Endothelial cell of umbilical vein (primary cell): Measurements from ENCODE around the gene PBX3. TPM values are rescaled to one million over a fixed set of nuclear protein-coding genes. Genes with fewer than 3 reads are reported as not detected.

Experiments
- BruUV-seq: library from RNA; stranded (reverse); fragments of 400-500 nt; replicated peaks from 2 replicates; lab custom pipeline; 2021; lab: Mats Ljungman, UMichigan
- CTCF ChIA-PET: fragments of 300-600, 350-600 bp; sonication (Branson Sonifier 250); formaldehyde crosslinking; loops from one replicate; lab custom pipeline; 2021; ENCODE audit warnings: antibody characterized with exemption, inconsistent platforms; lab: Charles Lee
- POLR2A ChIA-PET: fragments of 300-600, 350-600 bp; sonication (Branson Sonifier 250); formaldehyde crosslinking; loops from one replicate; lab custom pipeline; 2021; ENCODE audit warnings: antibody characterized with exemption, inconsistent platforms; lab: Charles Lee
- DNase-seq: peaks from one replicate; pipeline ENCODE4 v3.0.0-alpha.2; 2011; ENCODE audit warnings: low read depth, low spot score
- FAIRE-seq: peaks from 2 replicates; lab custom pipeline; 2011; peaks lifted over from hg19 to GRCh38; lab: Jason Lieb, UNC
- H2AFZ ChIP-seq: 2 replicates; pipeline ENCODE4 v1.6.0; 2012; ENCODE audit warnings: low read depth, low read length, control low read depth, inconsistent platforms
- H3K27ac ChIP-seq: 2 replicates; pipeline ENCODE4 v1.5.1; 2011; ENCODE audit warnings: low read depth, mild to moderate bottlenecking, control low read depth, low read length, moderate library complexity; ENCODE audit not compliant: insufficient read depth
- H3K27me3 ChIP-seq, 2 experiments: 2 replicates each; pipeline versions ENCODE4 v1.6.0 to v1.6.1; 2011; ENCODE audit warnings: low read length in 2 of 2, mixed read lengths in 1 of 2; ENCODE audit not compliant: control insufficient read depth in 2 of 2, insufficient read depth in 2 of 2
- H3K36me3 ChIP-seq, 2 experiments: 2 replicates in 1 of 2; 3 replicates in 1 of 2; pipeline ENCODE4 v1.5.1; 2011; ENCODE audit warnings: low read length in 2 of 2, mild to moderate bottlenecking in 1 of 2, moderate library complexity in 1 of 2; ENCODE audit not compliant: control insufficient read depth in 2 of 2, insufficient read depth in 2 of 2; ENCODE audit errors: extremely low read depth in 1 of 2
- H3K4me1 ChIP-seq: 3 replicates; pipeline ENCODE4 v1.5.1; 2011; ENCODE audit warnings: mild to moderate bottlenecking, low read length; ENCODE audit not compliant: control insufficient read depth, insufficient read depth; ENCODE audit errors: extremely low read depth
- H3K4me2 ChIP-seq: 2 replicates; pipeline ENCODE4 v1.6.1; 2011; ENCODE audit warnings: low read length, control low read depth, mixed read lengths; ENCODE audit not compliant: insufficient read depth
- H3K4me3 ChIP-seq, 3 experiments: fragments of 200-600 bp in 1 of 3; sonication (generic), shearing (Covaris generic) in 1 of 3; replicated peaks in 1 of 3; 2 replicates each; pipeline ENCODE4 v1.5.1; 2011 to 2016; ENCODE audit warnings: control low read depth in 3 of 3, low read length in 3 of 3, mild to moderate bottlenecking in 2 of 3, inconsistent platforms in 1 of 3, low read depth in 1 of 3, moderate library complexity in 1 of 3; ENCODE audit not compliant: insufficient read depth in 1 of 3
- H3K79me2 ChIP-seq: 2 replicates; pipeline ENCODE4 v1.6.0; 2012; ENCODE audit warnings: low read length, inconsistent platforms; ENCODE audit not compliant: control insufficient read depth, insufficient read depth
- H3K9ac ChIP-seq: replicated peaks from 2 replicates; pipeline ENCODE3; 2011; ENCODE audit warnings: low read length, control low read depth; ENCODE audit not compliant: insufficient read depth; ENCODE audit errors: extremely low read depth
- H3K9me1 ChIP-seq: replicated peaks from 3 replicates; pipeline ENCODE4 v1.6.0; 2011; ENCODE audit warnings: mild to moderate bottlenecking, low read length; ENCODE audit not compliant: control insufficient read depth, insufficient read depth; ENCODE audit errors: extremely low read depth
- H3K9me3 ChIP-seq: replicated peaks from 2 replicates; pipeline ENCODE4 v1.5.1; 2012; ENCODE audit warnings: low read length, inconsistent platforms; ENCODE audit not compliant: control insufficient read depth, insufficient read depth
- H4K20me1 ChIP-seq: replicated peaks from 2 replicates; pipeline ENCODE3; 2011; ENCODE audit warnings: mild to moderate bottlenecking, low read length; ENCODE audit not compliant: control insufficient read depth, insufficient read depth; ENCODE audit errors: extremely low read depth
- CTCF ChIP-seq, 2 donors: IDR thresholded peaks; 1 replicate in 1 of 2; 2 replicates in 1 of 2; pipeline ENCODE4 v1.5.1; 2011; ENCODE audit warnings: low read length in 2 of 2, mild to moderate bottlenecking in 2 of 2, moderate library complexity in 2 of 2, control low read depth in 1 of 2, inconsistent platforms in 1 of 2, low read depth in 1 of 2; ENCODE audit not compliant: insufficient read depth in 1 of 2; ENCODE audit errors: extremely low read depth in 1 of 2
- EZH2 ChIP-seq: IDR thresholded peaks from 2 replicates; pipeline ENCODE4 v1.6.1; 2012; ENCODE audit warnings: borderline replicate concordance, low read depth, mild to moderate bottlenecking, moderate library complexity, low read length, inconsistent platforms; ENCODE audit not compliant: severe bottlenecking
- FOS ChIP-seq: IDR thresholded peaks from 2 replicates; pipeline ENCODE4 v1.6.1; 2011; ENCODE audit warnings: mild to moderate bottlenecking, low read length, moderate library complexity, borderline replicate concordance; ENCODE audit not compliant: insufficient read depth
- GATA2 ChIP-seq: IDR thresholded peaks from 2 replicates; pipeline ENCODE4 v1.7.0; 2011; ENCODE audit warnings: low read depth, mild to moderate bottlenecking, moderate library complexity, mixed read lengths, low read length; ENCODE audit not compliant: insufficient read length, insufficient read depth
- JUN ChIP-seq: IDR thresholded peaks from 2 replicates; pipeline ENCODE4 v1.6.1; 2011; ENCODE audit warnings: borderline replicate concordance, low read depth; ENCODE audit not compliant: insufficient read length, insufficient read depth
- MAX ChIP-seq: IDR thresholded peaks from 2 replicates; pipeline ENCODE4 v1.6.1; 2011; ENCODE audit not compliant: insufficient read depth, insufficient read length
- MYC ChIP-seq: IDR thresholded peaks from one replicate; pipeline ENCODE4 v1.6.1; 2011; ENCODE audit warnings: mild to moderate bottlenecking, low read depth, low read length
- POLR2A ChIP-seq: IDR thresholded peaks from 2 replicates; pipeline ENCODE4 v1.6.1; 2012; ENCODE audit warnings: low read depth, mild to moderate bottlenecking, control low read depth, low read length
- POLR2AphosphoS5 ChIP-seq: IDR thresholded peaks from 2 replicates; pipeline ENCODE4 v1.6.1; 2012; ENCODE audit warnings: low read depth, mild to moderate bottlenecking, control low read depth, low read length, moderate library complexity; ENCODE audit not compliant: insufficient read depth
- dilution Hi-C: fragments of 300-500 bp; cut with MboI; formaldehyde crosslinking; loops from one replicate; pipeline ENCODE4 v1.15.0; 2019; ENCODE audit warnings: low sequenced_read_pairs; ENCODE audit not compliant: extremely low pct_ligation_motif_present
- intact Hi-C: fragments of 100-400 bp; cut with micrococcal nuclease; formaldehyde crosslinking; loops from one replicate; pipeline ENCODE4 v1.10.0; 2022
- polyA plus RNA-seq, 4 experiments: library from polyadenylated mRNA; depleted of rRNA in 3 of 4; stranded (reverse) in 3 of 4; unstranded in 1 of 4; fragments of >200 nt; gene quantifications; 2 replicates each; pipeline versions ENCODE4 v1.2.1 to v1.2.3, GENCODE V29; 2011 to 2012; ENCODE audit warnings: missing spikeins in 1 of 4
- total RNA-seq: library from RNA; stranded (reverse); gene quantifications from 2 replicates; pipeline ENCODE4 v1.2.3, GENCODE V29; 2021

PBX3 gene
- total and polyA plus RNA-seq, 2 donors (not counting 3 experiments of a cell fraction or from before 2014, with no cell fraction given) = 18.8 to 42.0 TPM

GRCh38 chr9:125990186-125990792 is 243.1 kb downstream of the PBX3 start:
- Histone ChIP-seq H3K36me3 (no peaks in the 10 kb centered on the region), H4K20me1 (no peaks in the 10 kb centered on the region), H3K4me3 (no peak overlapping the region), H3K9me1 (no peaks in the 10 kb centered on the region), H3K27me3 (no peaks in the 10 kb centered on the region), H3K9ac (no peak overlapping the region), H3K4me2 (no peak overlapping the region), H3K9me3 (no peaks in the 10 kb centered on the region), H3K79me2 (no peaks in the 10 kb centered on the region), H3K4me1 (no peaks in the 10 kb centered on the region), H2AFZ (no peak overlapping the region), H3K27ac (no peak overlapping the region)
- no peak for FAIRE-seq
- intact Hi-C loops = no loop called here
- no peak for DNase-seq
- ChIA-PET CTCF (no interaction called here), POLR2A (no interaction called here)
- dilution Hi-C loops = no loop called here
- no peak for TF ChIP-seq MYC
- no peak for TF ChIP-seq POLR2A
- no peak for TF ChIP-seq JUN
- no peak for TF ChIP-seq GATA2
- TF ChIP-seq MAX = no peak
- no peak for TF ChIP-seq FOS
- no peak for TF ChIP-seq POLR2AphosphoS5
- no peak for TF ChIP-seq EZH2
- TF ChIP-seq CTCF (IDR thresholded peaks at IDR 0.05; ENCODE audit: extremely low read depth in 1 of 2, insufficient read depth in 1 of 2, low read depth in 1 of 2, low read length in 2 of 2) = no peak
- BruUV-seq = no TSS peak
